ENCODE results near the gene HDGFL3. TPM values are rescaled to one million over a fixed set of nuclear protein-coding genes. Genes with fewer than 3 reads are reported as not detected.

Gene HDGFL3
- total RNA-seq (40.1 TPM), polyA plus RNA-seq (ENCODE audit: insufficient read depth, low read depth, low replicate concordance) (13.9 TPM)
- long read RNA-seq, donor 1, full-length matches to known transcripts: 13 of 33 reads
- long read RNA-seq, donor 1, partial matches to known transcripts: 20 of 33 reads
- long read RNA-seq, donor 1, other reads (novel, unspliced or antisense): 0 of 33 reads
- long read RNA-seq, donor 2, full-length matches to known transcripts: 14 of 21 reads
- long read RNA-seq, donor 2, partial matches to known transcripts: 7 of 21 reads
- long read RNA-seq, donor 2, other reads (novel, unspliced or antisense): 0 of 21 reads
- long read RNA-seq, donor 3, full-length matches to known transcripts: 14 of 29 reads
- long read RNA-seq, donor 3, partial matches to known transcripts: 15 of 29 reads
- long read RNA-seq, donor 3, other reads (novel, unspliced or antisense): 0 of 29 reads
- long read RNA-seq, donor 4, full-length matches to known transcripts: 22 of 22 reads
- long read RNA-seq, donor 4, partial matches to known transcripts: 0 of 22 reads
- long read RNA-seq, donor 4, other reads (novel, unspliced or antisense): 0 of 22 reads
- long read RNA-seq, donor 5, full-length matches to known transcripts: 1 of 1 reads
- long read RNA-seq, donor 5, partial matches to known transcripts: 0 of 1 reads
- long read RNA-seq, donor 5, other reads (novel, unspliced or antisense): 0 of 1 reads
- long read RNA-seq, donor 6, full-length matches to known transcripts: 7 of 7 reads
- long read RNA-seq, donor 6, partial matches to known transcripts: 0 of 7 reads
- long read RNA-seq, donor 6, other reads (novel, unspliced or antisense): 0 of 7 reads
- long read RNA-seq, donor 7, full-length matches to known transcripts: 47 of 59 reads
- long read RNA-seq, donor 7, partial matches to known transcripts: 6 of 59 reads
- long read RNA-seq, donor 7, other reads (novel, unspliced or antisense): 6 of 59 reads
- long read RNA-seq, donor 8, full-length matches to known transcripts: 14 of 47 reads
- long read RNA-seq, donor 8, partial matches to known transcripts: 33 of 47 reads
- long read RNA-seq, donor 8, other reads (novel, unspliced or antisense): 0 of 47 reads
- long read RNA-seq, donor 9, full-length matches to known transcripts: 13 of 29 reads
- long read RNA-seq, donor 9, partial matches to known transcripts: 16 of 29 reads
- long read RNA-seq, donor 9, other reads (novel, unspliced or antisense): 0 of 29 reads
- long read RNA-seq, donor 10, full-length matches to known transcripts: 13 of 43 reads
- long read RNA-seq, donor 10, partial matches to known transcripts: 30 of 43 reads
- long read RNA-seq, donor 10, other reads (novel, unspliced or antisense): 0 of 43 reads

DNA sequence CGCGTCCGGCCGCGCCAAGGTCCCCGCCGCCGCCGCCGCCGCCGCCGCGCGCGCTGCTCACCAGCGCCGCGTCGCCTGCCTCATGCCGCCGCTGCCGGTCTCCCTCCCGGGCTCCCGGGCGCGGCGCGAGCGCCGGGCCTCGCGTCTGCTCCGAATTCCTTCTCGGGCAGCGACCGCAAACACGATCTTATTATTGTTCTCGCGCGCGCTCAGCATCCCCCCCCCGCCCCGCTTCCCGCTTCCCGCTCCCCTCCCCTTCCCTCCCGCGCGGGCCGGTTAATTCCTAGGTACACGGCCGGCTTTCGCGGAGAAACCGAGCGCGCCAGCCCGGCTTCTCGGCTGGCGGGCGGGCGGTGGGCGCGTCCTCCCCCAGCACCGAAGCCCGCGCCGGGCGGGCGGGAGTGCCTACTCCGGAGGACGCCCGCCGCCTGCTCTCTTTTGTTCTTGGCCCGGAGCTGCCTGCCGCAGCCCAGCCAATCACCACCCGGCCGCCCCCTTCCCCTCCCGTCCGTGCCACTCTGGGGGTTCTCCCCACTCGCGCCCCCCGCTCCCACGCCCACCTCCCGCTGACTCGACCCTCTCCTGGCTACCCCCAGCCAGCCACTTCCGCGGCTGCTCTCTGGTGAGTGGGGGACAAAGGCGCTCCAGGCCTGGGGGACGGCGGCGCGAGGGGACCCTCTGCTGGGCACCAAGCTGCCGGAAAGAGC lies at the start of gene HDGFL3:
HDGFL3 (minus strand) TSS at position 164 of the 707 bp plus-strand sequence. CDS start 409 bp downstream, outside the sequence.
- H3K27ac ChIP-seq (ENCODE audit: low read depth in 2 of 2, low read length in 2 of 2): peak within 1 kb of the TSS; percentile 77 to 88
- H3K9me3 ChIP-seq (ENCODE audit: control insufficient read depth in 2 of 3, insufficient read depth in 1 of 3, low read length in 3 of 3): no peaks in the 10 kb centered on the region
- no peak for FAIRE-seq
- no peaks in the 10 kb centered on the region for H3K27me3 ChIP-seq (ENCODE audit: control insufficient read depth, insufficient read depth, low read length)
- TF ChIP-seq, protein P1, sequence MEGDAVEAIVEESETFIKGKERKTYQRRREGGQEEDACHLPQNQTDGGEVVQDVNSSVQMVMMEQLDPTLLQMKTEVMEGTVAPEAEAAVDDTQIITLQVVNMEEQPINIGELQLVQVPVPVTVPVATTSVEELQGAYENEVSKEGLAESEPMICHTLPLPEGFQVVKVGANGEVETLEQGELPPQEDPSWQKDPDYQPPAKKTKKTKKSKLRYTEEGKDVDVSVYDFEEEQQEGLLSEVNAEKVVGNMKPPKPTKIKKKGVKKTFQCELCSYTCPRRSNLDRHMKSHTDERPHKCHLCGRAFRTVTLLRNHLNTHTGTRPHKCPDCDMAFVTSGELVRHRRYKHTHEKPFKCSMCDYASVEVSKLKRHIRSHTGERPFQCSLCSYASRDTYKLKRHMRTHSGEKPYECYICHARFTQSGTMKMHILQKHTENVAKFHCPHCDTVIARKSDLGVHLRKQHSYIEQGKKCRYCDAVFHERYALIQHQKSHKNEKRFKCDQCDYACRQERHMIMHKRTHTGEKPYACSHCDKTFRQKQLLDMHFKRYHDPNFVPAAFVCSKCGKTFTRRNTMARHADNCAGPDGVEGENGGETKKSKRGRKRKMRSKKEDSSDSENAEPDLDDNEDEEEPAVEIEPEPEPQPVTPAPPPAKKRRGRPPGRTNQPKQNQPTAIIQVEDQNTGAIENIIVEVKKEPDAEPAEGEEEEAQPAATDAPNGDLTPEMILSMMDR (IDR thresholded peaks at IDR 0.05; ENCODE audit: borderline replicate concordance, extremely low read depth, insufficient read depth): no peak
- peaks cover 0 to 10% (median 5%) of the 10 kb centered on the region in 3 donors for H3K4me1 ChIP-seq (ENCODE audit: control insufficient read depth in 2 of 3, insufficient read depth in 2 of 3, low read depth in 1 of 3, low read length in 3 of 3)
- H3K36me3 ChIP-seq (ENCODE audit: control insufficient read depth in 2 of 3, insufficient read depth in 3 of 3, low read length in 3 of 3): no peaks in the 10 kb centered on the region
- DNase-seq: peak; percentile 81 to 91 (median 89)
- peak within 1 kb of the TSS; percentile 61 to 88 (median 74) for H3K9ac ChIP-seq (ENCODE audit: low read length in 3 of 3)
- intact Hi-C loops (cut with DNase I): no loop called here
- H3K4me3 ChIP-seq (ENCODE audit: low read length in 3 of 3): peak within 1 kb of the TSS; percentile 68 to 79 (median 68)

DNA sequence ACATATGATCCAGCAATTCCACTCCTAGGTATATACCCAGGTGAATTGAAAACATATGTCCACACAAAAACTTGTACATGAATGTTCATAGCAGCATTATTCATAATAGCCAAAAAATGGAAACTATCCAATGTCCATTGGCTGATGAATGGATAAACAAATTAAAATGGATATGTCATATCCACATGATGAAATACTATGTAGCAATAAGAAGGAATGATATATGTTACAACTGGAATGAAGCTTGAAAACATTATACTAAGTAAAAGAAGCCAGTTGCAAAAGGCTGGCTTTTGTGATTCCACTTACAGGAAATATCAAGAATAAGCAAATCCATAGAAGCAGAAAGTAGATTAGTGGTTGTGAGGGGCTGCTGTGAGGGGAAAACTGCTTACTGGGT lies 43.2 kb upstream of the HDGFL3 start:
- H3K27me3 ChIP-seq (ENCODE audit: control insufficient read depth, insufficient read depth, low read length): no peaks in the 10 kb centered on the region
- intact Hi-C loops (cut with DNase I): no loop called here

DNA sequence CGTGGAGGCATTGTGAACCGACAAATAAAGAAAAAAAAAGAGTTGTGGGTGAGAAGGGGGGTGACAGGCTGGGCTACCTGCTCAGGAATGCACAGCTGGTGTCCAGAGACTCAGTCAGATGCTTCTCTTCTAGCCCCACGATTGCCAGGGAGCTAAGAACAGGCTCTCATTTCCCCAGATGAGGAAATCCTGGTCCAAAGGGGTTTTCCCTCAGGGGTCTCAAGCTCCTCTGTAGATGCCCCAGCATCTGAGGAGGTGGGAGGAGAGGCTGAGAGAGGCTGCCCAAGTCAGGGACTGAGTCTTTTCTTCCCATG lies 41.4 kb upstream of the HDGFL3 start:
- FAIRE-seq (no peak), DNase-seq (no peak)
- Histone ChIP-seq H3K4me1 (ENCODE audit: control insufficient read depth in 2 of 3, insufficient read depth in 2 of 3, low read depth in 1 of 3, low read length in 3 of 3) (no peaks in the 10 kb centered on the region), H3K36me3 (ENCODE audit: control insufficient read depth in 2 of 3, insufficient read depth in 3 of 3, low read length in 3 of 3) (no peaks in the 10 kb centered on the region), H3K9ac (ENCODE audit: low read length in 3 of 3) (no peak overlapping the region), H3K27me3 (ENCODE audit: control insufficient read depth, insufficient read depth, low read length) (no peaks in the 10 kb centered on the region), H3K9me3 (ENCODE audit: control insufficient read depth in 2 of 3, insufficient read depth in 1 of 3, low read length in 3 of 3) (no peaks in the 10 kb centered on the region), H3K4me3 (ENCODE audit: low read length in 3 of 3) (no peak overlapping the region), H3K27ac (ENCODE audit: low read depth in 2 of 2, low read length in 2 of 2) (no peak overlapping the region)
- TF ChIP-seq, protein P1 (IDR thresholded peaks at IDR 0.05; ENCODE audit: borderline replicate concordance, extremely low read depth, insufficient read depth): no peak
- intact Hi-C loops (cut with DNase I): no loop called here

More for the DNA sequence above, 43.2 kb upstream of the HDGFL3 start:
- H3K27ac ChIP-seq (ENCODE audit: low read depth in 2 of 2, low read length in 2 of 2): no peak overlapping the region
- TF ChIP-seq, protein P1 (IDR thresholded peaks at IDR 0.05; ENCODE audit: borderline replicate concordance, extremely low read depth, insufficient read depth): no peak
- no peak overlapping the region for H3K4me3 ChIP-seq (ENCODE audit: low read length in 3 of 3)
- no peaks in the 10 kb centered on the region for H3K36me3 ChIP-seq (ENCODE audit: control insufficient read depth in 2 of 3, insufficient read depth in 3 of 3, low read length in 3 of 3)
- DNase-seq (no peak), FAIRE-seq (no peak)
- no peak overlapping the region for H3K9ac ChIP-seq (ENCODE audit: low read length in 3 of 3)
- no peaks in the 10 kb centered on the region for H3K4me1 ChIP-seq (ENCODE audit: control insufficient read depth in 2 of 3, insufficient read depth in 2 of 3, low read depth in 1 of 3, low read length in 3 of 3)
- H3K9me3 ChIP-seq (ENCODE audit: control insufficient read depth in 2 of 3, insufficient read depth in 1 of 3, low read length in 3 of 3): no peaks in the 10 kb centered on the region

All from kidney (tissue), 22 donors.